HL-60 (cell line): Measurements from ENCODE around the gene PROM1.

Experiments used
- DNase-seq, 2 experiments: peaks; one replicate each; pipeline ENCODE4 v3.0.0-alpha.2; 2010 to 2020; ENCODE audit warnings: low read depth in 1 of 2, low spot score in 1 of 2
- H3K27ac ChIP-seq: fragments of 250-450 bp; sonication (Bioruptor Pico); replicated peaks from 2 replicates; pipeline ENCODE4 v1.5.1; 2020; ENCODE audit warnings: mild to moderate bottlenecking, moderate library complexity
- H3K27me3 ChIP-seq: fragments of 250-450 bp; sonication (Bioruptor Pico); 2 replicates; pipeline ENCODE4 v1.5.1; 2021; ENCODE audit warnings: mild to moderate bottlenecking, moderate library complexity; ENCODE audit not compliant: insufficient read depth, poor library complexity, severe bottlenecking
- H3K4me3 ChIP-seq: replicated peaks from 2 replicates; pipeline ENCODE4 v1.5.1; 2011; ENCODE audit warnings: mild to moderate bottlenecking, control low read depth, low read length; ENCODE audit not compliant: insufficient read depth
- GABPA ChIP-seq: IDR thresholded peaks from 2 replicates; pipeline ENCODE4 v1.6.1; 2012; ENCODE audit warnings: low read depth
- POLR2AphosphoS5 ChIP-seq: IDR thresholded peaks from 2 replicates; pipeline ENCODE4 v1.6.1; 2012; ENCODE audit warnings: low read depth
- SPI1 ChIP-seq: IDR thresholded peaks from 2 replicates; pipeline ENCODE4 v1.6.1; 2012; ENCODE audit warnings: low read depth, mild to moderate bottlenecking, borderline replicate concordance
- TF ChIP-seq, protein P1 (sequence below): IDR thresholded peaks from one replicate; pipeline ENCODE4 v1.5.1; 2011; ENCODE audit warnings: low read length, control low read depth, inconsistent platforms; ENCODE audit not compliant: insufficient read depth
- TF ChIP-seq, protein P2 (sequence below): IDR thresholded peaks from 2 replicates; pipeline ENCODE4 v1.6.1; 2012; ENCODE audit warnings: low read depth; ENCODE audit not compliant: insufficient replicate concordance

The PROM1 gene

DNA sequence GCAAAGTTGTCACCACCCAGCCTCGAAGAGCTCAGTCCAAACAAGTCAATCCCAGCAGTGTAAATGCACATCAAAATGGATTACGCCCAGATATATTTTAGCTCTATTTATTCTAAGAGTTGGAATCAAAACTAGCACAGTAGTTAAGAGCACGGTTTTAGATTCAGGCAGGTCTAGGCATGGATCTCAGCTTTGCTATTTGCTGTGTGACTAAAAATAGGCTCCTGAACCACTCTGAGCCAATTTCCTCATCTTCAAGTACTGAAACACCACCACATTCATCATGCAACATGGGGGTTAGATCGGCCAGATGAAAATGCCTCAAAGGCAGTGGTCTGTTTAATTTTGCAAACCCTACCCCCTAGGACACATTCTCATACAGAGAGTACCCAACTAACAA is 65.0 kb downstream of the PROM1 start:
- no peak for DNase-seq
- Histone ChIP-seq H3K27ac (no peak overlapping the region), H3K27me3 (no peaks in the 10 kb centered on the region), H3K4me3 (no peak overlapping the region)
- TF ChIP-seq POLR2AphosphoS5 (no peak), GABPA (no peak), SPI1 (no peak)
- TF ChIP-seq, protein P1, sequence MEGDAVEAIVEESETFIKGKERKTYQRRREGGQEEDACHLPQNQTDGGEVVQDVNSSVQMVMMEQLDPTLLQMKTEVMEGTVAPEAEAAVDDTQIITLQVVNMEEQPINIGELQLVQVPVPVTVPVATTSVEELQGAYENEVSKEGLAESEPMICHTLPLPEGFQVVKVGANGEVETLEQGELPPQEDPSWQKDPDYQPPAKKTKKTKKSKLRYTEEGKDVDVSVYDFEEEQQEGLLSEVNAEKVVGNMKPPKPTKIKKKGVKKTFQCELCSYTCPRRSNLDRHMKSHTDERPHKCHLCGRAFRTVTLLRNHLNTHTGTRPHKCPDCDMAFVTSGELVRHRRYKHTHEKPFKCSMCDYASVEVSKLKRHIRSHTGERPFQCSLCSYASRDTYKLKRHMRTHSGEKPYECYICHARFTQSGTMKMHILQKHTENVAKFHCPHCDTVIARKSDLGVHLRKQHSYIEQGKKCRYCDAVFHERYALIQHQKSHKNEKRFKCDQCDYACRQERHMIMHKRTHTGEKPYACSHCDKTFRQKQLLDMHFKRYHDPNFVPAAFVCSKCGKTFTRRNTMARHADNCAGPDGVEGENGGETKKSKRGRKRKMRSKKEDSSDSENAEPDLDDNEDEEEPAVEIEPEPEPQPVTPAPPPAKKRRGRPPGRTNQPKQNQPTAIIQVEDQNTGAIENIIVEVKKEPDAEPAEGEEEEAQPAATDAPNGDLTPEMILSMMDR, result no peak
- TF ChIP-seq, protein P2, sequence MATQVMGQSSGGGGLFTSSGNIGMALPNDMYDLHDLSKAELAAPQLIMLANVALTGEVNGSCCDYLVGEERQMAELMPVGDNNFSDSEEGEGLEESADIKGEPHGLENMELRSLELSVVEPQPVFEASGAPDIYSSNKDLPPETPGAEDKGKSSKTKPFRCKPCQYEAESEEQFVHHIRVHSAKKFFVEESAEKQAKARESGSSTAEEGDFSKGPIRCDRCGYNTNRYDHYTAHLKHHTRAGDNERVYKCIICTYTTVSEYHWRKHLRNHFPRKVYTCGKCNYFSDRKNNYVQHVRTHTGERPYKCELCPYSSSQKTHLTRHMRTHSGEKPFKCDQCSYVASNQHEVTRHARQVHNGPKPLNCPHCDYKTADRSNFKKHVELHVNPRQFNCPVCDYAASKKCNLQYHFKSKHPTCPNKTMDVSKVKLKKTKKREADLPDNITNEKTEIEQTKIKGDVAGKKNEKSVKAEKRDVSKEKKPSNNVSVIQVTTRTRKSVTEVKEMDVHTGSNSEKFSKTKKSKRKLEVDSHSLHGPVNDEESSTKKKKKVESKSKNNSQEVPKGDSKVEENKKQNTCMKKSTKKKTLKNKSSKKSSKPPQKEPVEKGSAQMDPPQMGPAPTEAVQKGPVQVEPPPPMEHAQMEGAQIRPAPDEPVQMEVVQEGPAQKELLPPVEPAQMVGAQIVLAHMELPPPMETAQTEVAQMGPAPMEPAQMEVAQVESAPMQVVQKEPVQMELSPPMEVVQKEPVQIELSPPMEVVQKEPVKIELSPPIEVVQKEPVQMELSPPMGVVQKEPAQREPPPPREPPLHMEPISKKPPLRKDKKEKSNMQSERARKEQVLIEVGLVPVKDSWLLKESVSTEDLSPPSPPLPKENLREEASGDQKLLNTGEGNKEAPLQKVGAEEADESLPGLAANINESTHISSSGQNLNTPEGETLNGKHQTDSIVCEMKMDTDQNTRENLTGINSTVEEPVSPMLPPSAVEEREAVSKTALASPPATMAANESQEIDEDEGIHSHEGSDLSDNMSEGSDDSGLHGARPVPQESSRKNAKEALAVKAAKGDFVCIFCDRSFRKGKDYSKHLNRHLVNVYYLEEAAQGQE, result no peak

DNA sequence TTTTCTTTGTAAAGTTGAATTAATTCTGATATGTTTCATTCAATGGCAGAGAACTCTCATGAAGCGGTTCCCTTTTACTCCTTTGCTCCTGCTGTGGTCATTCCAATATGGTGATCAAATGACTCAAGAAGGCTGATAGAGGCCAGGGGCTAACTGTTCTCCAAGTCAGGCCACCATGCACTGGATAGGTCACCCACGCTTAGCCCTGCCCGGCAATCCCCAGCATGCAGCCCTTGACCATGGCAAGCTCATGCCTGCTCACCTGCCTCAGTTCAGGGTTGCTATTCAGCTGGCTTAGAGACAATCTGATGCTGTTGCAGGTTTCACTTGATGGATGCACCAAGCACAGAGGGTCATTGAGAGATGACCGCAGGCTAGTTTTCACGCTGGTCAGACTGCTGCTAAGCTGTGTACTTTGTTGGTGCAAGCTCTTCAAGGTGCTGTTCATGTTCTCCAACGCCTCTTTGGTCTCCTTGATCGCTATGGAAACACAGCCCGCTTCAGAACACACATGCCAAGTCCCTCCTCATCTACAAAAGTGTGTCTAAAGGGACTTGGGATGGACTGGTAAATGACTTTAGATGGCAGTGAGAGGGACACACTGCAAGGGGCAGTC is 65.7 kb downstream of the PROM1 start:
- H3K27me3 ChIP-seq, result no peaks in the 10 kb centered on the region
- no peak overlapping the region for H3K27ac ChIP-seq
- no peak for TF ChIP-seq GABPA
- TF ChIP-seq SPI1, result no peak
- TF ChIP-seq, protein P1, result no peak
- TF ChIP-seq, protein P2, result no peak
- TF ChIP-seq POLR2AphosphoS5, result no peak
- H3K4me3 ChIP-seq, result no peak overlapping the region
- DNase-seq, result no peak

DNA sequence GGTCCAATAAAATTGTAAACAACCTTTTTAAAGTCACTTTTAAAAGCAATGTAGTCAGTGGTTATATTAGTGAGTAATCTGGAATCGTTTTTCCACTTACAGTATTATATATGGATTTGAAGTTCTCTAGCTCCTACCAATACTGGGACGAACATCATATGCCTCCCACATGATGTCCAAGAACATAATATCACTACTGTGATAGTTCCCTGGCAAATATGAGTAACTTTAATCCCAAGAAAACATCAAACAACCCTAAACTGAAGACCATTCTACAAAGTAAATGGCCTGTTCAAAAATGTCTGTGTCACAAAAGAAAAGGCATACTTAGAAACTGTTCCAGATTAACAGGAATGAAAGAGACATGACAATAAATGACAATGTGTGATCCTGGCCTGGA is 67.3 kb downstream of the PROM1 start:
- Histone ChIP-seq H3K4me3 (no peak overlapping the region), H3K27me3 (no peaks in the 10 kb centered on the region), H3K27ac (no peak overlapping the region)
- TF ChIP-seq POLR2AphosphoS5, result no peak
- TF ChIP-seq SPI1, result no peak
- TF ChIP-seq GABPA, result no peak
- TF ChIP-seq, protein P2, result no peak
- TF ChIP-seq, protein P1, result no peak
- DNase-seq, result no peak
